Stimulated activated naive CD4-positive, alpha-beta T cell treated with Interleukin-2 at 50 U/mL for 16 hours (primary cell): Measurements from ENCODE around the gene OPRL1.

ENCODE experiments used
- DNase-seq: peaks from one replicate; lab custom pipeline; 2025; lab: John Stamatoyannopoulos, UW

The OPRL1 gene

GRCh38 chr20:64144144-64144912 is 64.4 kb downstream of the OPRL1 start:
- DNase-seq, result no peak

GRCh38 chr20:64145458-64146300 is 65.8 kb downstream of the OPRL1 start:
- DNase-seq, result no peak

- no peak for DNase-seq
These were observed 66.5 kb downstream of the OPRL1 start for GRCh38 chr20:64146301-64146935.

DNA sequence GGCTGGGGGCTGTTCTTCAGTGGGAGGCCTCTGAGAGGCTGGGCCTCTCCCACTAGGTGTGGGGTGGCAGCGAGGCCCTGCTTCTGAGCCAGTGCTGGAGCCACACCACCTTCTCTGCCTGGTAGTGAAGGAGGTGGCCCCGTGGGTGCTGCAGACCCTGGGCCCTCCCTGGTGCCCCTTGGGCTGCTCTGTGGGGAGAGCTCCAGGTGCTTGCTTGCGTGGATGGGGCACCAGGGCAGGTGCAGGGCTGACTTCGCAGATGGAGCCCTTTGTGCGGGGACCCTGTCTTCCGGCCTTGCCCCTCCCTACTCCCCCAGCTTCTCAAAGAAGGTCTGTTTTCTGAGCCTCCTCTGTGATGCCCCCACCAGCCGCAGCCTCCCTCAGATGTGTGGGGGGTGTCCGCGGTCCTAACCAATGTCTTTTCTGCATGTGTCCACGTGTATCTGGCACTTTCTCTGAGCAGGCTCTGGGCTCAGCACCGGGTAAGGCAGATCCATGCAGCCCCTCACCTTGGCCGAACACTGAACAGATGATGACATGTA is 67.1 kb downstream of the OPRL1 start:
- no peak for DNase-seq

GRCh38 chr20:64148581-64148980 is 68.7 kb downstream of the OPRL1 start:
- no peak for DNase-seq

DNA sequence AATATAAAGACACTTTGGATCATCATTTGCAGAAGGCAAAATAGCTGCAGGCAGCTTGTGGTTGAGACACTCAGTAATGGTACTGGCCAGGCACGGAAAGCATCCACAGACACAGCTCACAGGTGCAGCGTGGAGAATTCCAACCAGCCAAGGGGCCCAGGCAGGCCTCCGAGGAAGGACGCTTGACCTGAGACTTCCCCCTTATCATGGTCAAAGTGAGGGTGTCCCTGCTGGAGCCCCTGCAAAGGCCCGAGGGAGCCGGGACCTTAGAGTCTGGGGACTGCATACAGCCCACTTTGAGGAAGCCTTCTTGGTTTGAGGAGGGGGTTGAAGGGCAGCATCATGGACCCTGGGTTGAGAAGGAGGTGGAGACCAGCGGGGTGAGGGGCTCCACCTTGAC is 69.3 kb downstream of the OPRL1 start:
- no peak for DNase-seq

DNA sequence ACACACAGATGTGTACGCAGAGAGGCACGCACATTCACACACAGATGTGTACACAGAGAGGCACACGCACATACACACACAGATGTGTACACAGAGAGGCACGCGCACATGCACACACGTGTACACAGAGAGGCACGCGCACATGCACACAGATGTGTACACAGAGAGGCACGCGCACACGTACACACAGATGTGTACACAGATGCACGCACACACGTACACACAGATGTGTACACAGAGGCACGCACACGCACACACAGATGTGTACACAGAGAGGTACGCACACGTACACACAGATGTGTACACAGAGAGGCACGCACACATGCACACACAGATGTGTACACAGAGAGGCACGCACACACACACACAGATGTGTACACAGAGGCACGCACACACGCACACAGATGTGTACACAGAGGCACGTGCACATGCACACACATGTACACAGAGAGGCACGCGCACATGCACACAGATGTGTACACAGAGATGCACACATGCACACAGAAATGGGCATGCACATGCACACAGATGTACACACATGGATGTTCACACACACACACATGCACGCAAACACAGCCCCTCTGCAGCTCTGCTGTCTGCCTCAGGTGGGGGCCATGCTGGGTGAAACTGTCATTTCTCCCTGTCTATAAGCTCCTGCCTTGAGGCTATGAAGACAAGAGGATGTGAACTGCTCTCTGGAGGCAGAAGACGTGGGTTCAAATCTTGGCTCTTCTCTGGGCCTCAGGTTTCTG is 70.1 kb downstream of the OPRL1 start:
- DNase-seq, result no peak
